Fibroblast of lung (primary cell): ENCODE results near the gene TAS1R3. TPM values are rescaled to one million over a fixed set of nuclear protein-coding genes. Genes with fewer than 3 reads are reported as not detected.

Experiments
- DNase-seq, 2 donors: peaks; one replicate each; pipeline versions ENCODE4 v3.0.0 to v3.0.0-alpha.2; 2010; ENCODE audit warnings: low read depth in 2 of 2
- H2AFZ ChIP-seq: 2 replicates; pipeline ENCODE4 v1.5.1; 2012; ENCODE audit warnings: low read length, control low read depth, inconsistent platforms
- H3K27ac ChIP-seq: 2 replicates; pipeline ENCODE4 v1.5.1; 2011; ENCODE audit warnings: low read length, control low read depth; ENCODE audit not compliant: insufficient read depth
- H3K27me3 ChIP-seq: 2 replicates; pipeline ENCODE4 v1.5.1; 2011; ENCODE audit warnings: mild to moderate bottlenecking, low read length; ENCODE audit not compliant: control insufficient read depth, insufficient read depth
- H3K36me3 ChIP-seq: 2 replicates; pipeline ENCODE4 v1.5.1; 2011; ENCODE audit warnings: low read length; ENCODE audit not compliant: control insufficient read depth, insufficient read depth
- H3K4me1 ChIP-seq: 2 replicates; pipeline ENCODE4 v1.5.1; 2011; ENCODE audit warnings: low read length; ENCODE audit not compliant: control insufficient read depth, insufficient read depth; ENCODE audit errors: extremely low read depth
- H3K4me2 ChIP-seq: 2 replicates; pipeline ENCODE4 v1.5.1; 2011; ENCODE audit warnings: low read length, control low read depth; ENCODE audit not compliant: insufficient read depth; ENCODE audit errors: extremely low read depth
- H3K4me3 ChIP-seq, 4 experiments: fragments of 200-600 bp in 1 of 4; sonication (generic) in 1 of 4; replicated peaks in 1 of 4; 2 replicates each; pipeline ENCODE4 v1.5.1; 2011 to 2016; ENCODE audit warnings: low read length in 4 of 4, low read depth in 3 of 4, mild to moderate bottlenecking in 3 of 4, control low read depth in 2 of 4, inconsistent platforms in 1 of 4, mixed read lengths in 1 of 4; ENCODE audit not compliant: insufficient read depth in 1 of 4; ENCODE audit errors: control extremely low read depth in 1 of 4
- H3K79me2 ChIP-seq: 2 replicates; pipeline ENCODE4 v1.5.1; 2012; ENCODE audit warnings: mild to moderate bottlenecking, low read length, inconsistent platforms; ENCODE audit not compliant: control insufficient read depth, insufficient read depth
- H3K9ac ChIP-seq: 2 replicates; pipeline ENCODE4 v1.5.1; 2011; ENCODE audit warnings: mild to moderate bottlenecking, low read length, control low read depth; ENCODE audit not compliant: insufficient read depth
- H3K9me3 ChIP-seq: 2 replicates; pipeline ENCODE4 v1.5.1; 2012; ENCODE audit warnings: low read depth, low read length; ENCODE audit not compliant: control insufficient read depth, insufficient read depth
- H4K20me1 ChIP-seq: 2 replicates; pipeline ENCODE4 v1.5.1; 2011; ENCODE audit warnings: low read length; ENCODE audit not compliant: control insufficient read depth, insufficient read depth; ENCODE audit errors: extremely low read depth
- CTCF ChIP-seq, 2 donors: IDR thresholded peaks in 1 of 2; conservative IDR thresholded peaks in 1 of 2; 1 replicate in 1 of 2; 2 replicates in 1 of 2; pipeline ENCODE4 v1.5.1; 2011 to 2012; ENCODE audit warnings: low read length in 2 of 2, control low read depth in 1 of 2, inconsistent platforms in 1 of 2, low read depth in 1 of 2, mild to moderate bottlenecking in 1 of 2
- EZH2 ChIP-seq: IDR thresholded peaks from 2 replicates; pipeline ENCODE4 v1.5.1; 2012; ENCODE audit warnings: low read length, control low read depth, mild to moderate bottlenecking; ENCODE audit errors: missing control alignments
- polyA plus RNA-seq, 2 donors: library from polyadenylated mRNA; depleted of rRNA in 1 of 2; stranded (reverse) in 1 of 2; unstranded in 1 of 2; fragments of >200 nt; gene quantifications; 2 replicates each; pipeline ENCODE4 v1.2.1, GENCODE V29; 2011 to 2012; ENCODE audit warnings: missing spikeins in 1 of 2
- total RNA-seq: library from RNA; depleted of rRNA; stranded (reverse); fragments of >200 nt; gene quantifications from 2 replicates; pipeline ENCODE4 v1.2.1, GENCODE V29; 2014

The TAS1R3 gene
- total and polyA plus RNA-seq, 2 donors (not counting 1 experiment from before 2014, with no cell fraction given), result 0.02 to 0.17 TPM

DNA sequence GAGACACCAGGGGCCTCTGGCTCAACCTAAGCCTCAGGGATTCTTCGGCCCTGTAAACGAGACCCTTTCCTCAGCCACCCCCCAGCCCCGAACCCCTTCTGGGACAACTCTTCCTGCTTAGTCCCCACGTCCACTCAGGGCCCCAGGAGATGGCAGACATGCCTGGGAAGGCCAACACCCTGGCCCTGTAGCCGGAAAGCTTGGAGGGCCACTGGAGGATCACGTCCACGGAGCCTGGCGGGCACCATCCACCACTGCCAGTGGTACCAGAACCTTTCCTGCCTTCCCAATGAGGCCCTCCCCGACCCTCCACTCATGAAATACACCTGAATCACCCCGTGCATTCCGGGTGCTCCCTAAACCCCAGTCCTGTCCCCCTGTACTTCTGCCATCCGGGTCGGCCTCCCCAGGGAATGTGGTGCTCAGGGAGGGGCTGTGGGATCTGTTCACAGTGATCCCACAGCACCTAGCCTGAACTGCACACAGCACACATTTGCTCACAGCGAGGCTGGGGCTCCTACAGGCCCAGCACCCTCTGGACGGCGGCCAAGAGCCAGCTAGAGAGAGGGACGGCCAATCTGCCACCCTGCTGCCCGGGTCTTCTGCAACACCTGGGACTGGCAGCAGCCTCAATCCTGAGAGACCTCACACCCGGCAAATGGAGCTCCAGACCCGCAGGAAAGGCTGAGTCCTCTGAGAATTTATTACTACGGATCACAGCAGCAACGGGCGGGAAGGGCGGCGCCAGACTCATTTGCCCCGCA, 42.2 kb downstream of the TAS1R3 start:
- H3K36me3 ChIP-seq, result peaks cover 17% of the 10 kb centered on the region
- no peak overlapping the region for H2AFZ ChIP-seq
- peak overlapping the region in 2 of 4 experiments; percentile 10 to 72 for H3K4me3 ChIP-seq
- H3K4me1 ChIP-seq, result peaks cover 15% of the 10 kb centered on the region
- no peak for DNase-seq
- H4K20me1 ChIP-seq, result no peaks in the 10 kb centered on the region
- H3K9ac ChIP-seq, result no peak overlapping the region
- no peak overlapping the region for H3K27ac ChIP-seq
- peaks cover 26% of the 10 kb centered on the region for H3K79me2 ChIP-seq
- H3K27me3 ChIP-seq, result no peaks in the 10 kb centered on the region
- no peaks in the 10 kb centered on the region for H3K9me3 ChIP-seq
- H3K4me2 ChIP-seq, result peak overlapping the region; percentile 86
- no peak for TF ChIP-seq CTCF (conservative IDR thresholded peaks at IDR 0.05 in 1 of 2, IDR thresholded peaks at IDR 0.05 in 1 of 2; ENCODE audit: low read depth in 1 of 2, low read length in 2 of 2)
- no peak for TF ChIP-seq EZH2

DNA sequence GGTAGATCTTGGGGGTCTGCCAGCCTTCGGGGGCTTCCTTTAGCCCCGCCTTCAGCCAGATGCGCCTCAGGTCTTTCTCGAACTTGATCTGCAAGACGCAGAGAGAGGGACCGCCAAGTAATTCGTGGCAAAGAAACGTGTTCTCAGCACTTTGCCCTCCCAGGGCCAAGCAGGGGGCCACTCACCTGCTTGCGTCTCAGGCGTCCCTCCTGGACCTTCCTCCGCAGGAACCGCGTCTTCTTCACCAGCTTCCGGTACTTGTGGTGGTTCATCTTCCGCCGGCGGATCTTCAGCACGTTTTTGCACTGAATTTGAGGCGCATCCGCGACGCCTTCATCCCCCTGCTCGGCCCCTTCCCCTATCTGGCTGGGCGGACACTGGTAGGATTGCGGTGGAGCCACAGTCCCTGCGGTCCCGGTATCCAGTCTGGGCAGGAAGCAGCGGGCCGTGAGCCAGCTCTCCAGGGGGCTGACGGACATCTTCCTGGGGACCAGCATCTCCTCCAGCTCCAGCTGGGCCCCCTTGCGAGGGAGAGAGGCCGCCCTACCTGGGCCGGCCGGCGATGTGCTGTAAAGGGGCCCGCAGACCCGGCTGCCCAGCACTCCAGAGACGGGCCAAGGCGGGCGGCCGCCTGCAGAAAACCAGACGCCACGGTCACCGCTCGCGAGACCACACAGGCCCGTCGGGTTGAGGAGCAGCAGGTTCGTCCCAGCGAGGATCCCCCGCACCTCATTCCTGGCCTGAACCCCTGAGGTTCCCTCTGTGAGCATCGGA, 42.9 kb downstream of the TAS1R3 start:
- Histone ChIP-seq H3K4me2 (peak overlapping the region; percentile 86), H2AFZ (no peak overlapping the region), H3K79me2 (peaks cover 26% of the 10 kb centered on the region), H3K4me3 (peak overlapping the region; percentile 51 to 86 (median 72)), H3K9me3 (no peaks in the 10 kb centered on the region), H3K4me1 (peaks cover 15% of the 10 kb centered on the region), H3K9ac (peak overlapping the region; percentile 84), H3K27ac (peak overlapping the region; percentile 73), H4K20me1 (no peaks in the 10 kb centered on the region), H3K27me3 (no peaks in the 10 kb centered on the region), H3K36me3 (peaks cover 17% of the 10 kb centered on the region)
- TF ChIP-seq EZH2 (no peak), CTCF (conservative IDR thresholded peaks at IDR 0.05 in 1 of 2, IDR thresholded peaks at IDR 0.05 in 1 of 2; ENCODE audit: low read depth in 1 of 2, low read length in 2 of 2) (no peak)
- DNase-seq, result no peak

- Histone ChIP-seq H3K36me3 (peaks cover 17% of the 10 kb centered on the region), H3K4me2 (peak overlapping the region; percentile 86), H3K9ac (peak overlapping the region; percentile 84), H3K4me3 (peak overlapping the region; percentile 51 to 86 (median 72)), H3K79me2 (peaks cover 26% of the 10 kb centered on the region), H2AFZ (no peak overlapping the region), H3K4me1 (peaks cover 15% of the 10 kb centered on the region), H3K27me3 (no peaks in the 10 kb centered on the region), H4K20me1 (no peaks in the 10 kb centered on the region), H3K9me3 (no peaks in the 10 kb centered on the region), H3K27ac (peak overlapping the region; percentile 73)
- no peak for DNase-seq
- TF ChIP-seq EZH2 (no peak), CTCF (conservative IDR thresholded peaks at IDR 0.05 in 1 of 2, IDR thresholded peaks at IDR 0.05 in 1 of 2; ENCODE audit: low read depth in 1 of 2, low read length in 2 of 2) (no peak)
These were observed 43.5 kb downstream of the TAS1R3 start for GRCh38 chr1:1374589-1374928.
